Measurements from ENCODE around the gene CDK9. TPM values are rescaled to one million over a fixed set of nuclear protein-coding genes. Genes with fewer than 3 reads are reported as not detected.
"Not testable (repeated sequence)": the region's sequence is repeated elsewhere in the genome, so short reads cannot be mapped to it uniquely, and the experiment has no call there.

CDK9 gene
- total RNA-seq, 1 donor: 77.8 TPM

DNA sequence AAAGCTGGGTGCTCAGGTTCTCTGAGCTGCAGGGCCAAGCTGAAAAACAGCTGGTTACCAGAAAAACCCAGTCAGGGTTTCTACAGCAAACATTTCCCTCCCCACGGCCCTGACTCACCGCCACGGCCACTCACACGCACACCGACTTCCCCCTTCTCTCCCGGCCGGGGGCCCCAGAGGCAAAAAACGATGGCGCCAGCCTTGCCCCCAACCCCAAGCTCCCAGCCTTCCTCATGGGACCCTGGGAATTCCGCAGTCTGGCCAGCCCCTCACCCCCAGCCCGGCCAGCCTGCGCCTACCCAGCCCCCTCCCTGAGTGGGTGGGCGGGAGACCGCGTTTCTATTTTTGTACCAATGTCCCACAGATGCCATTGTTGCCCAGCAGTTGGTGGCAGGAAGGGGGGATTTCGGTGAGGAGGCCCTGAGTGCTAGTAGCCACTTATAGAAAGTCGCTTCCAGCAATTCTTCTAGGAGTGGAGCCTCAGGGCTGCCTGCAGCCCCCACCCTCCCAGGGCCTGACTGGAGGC, 50.2 kb downstream of the CDK9 start:
- Histone ChIP-seq H3K4me1 (ENCODE audit: insufficient read depth, low read length) (peaks cover 23% of the 10 kb centered on the region), H3K9me3 (ENCODE audit: low read depth, low read length) (no peaks in the 10 kb centered on the region), H3K4me3 (ENCODE audit: low read length) (no peak overlapping the region), H3K27me3 (ENCODE audit: insufficient read depth, low read length) (no peaks in the 10 kb centered on the region)

DNA sequence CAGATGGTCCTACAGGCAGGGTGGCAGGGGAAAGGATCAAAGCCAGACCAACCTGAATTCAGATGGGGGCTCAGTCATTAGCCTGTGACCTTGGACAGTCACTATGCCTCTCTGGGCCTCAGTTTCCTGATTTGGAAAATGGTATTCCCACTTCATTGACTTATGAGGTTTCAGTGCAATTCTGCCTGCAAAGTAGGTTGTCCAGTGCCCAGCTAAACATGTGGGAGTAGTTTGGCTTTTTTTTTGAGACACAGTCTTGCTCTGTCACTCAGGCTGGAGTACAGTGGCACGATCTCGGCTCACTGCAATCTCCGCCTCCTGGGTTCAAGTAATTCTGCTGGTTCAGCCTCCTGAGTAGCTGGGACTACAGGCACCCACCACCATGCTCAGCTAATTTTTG, 50.7 kb downstream of the CDK9 start:
- H3K27me3 ChIP-seq (ENCODE audit: insufficient read depth, low read length); H3K9me3 ChIP-seq (ENCODE audit: low read depth, low read length); H3K4me3 ChIP-seq (ENCODE audit: low read length): not testable (repeated sequence)
- H3K4me1 ChIP-seq (ENCODE audit: insufficient read depth, low read length): peaks cover 23% of the 10 kb centered on the region

DNA sequence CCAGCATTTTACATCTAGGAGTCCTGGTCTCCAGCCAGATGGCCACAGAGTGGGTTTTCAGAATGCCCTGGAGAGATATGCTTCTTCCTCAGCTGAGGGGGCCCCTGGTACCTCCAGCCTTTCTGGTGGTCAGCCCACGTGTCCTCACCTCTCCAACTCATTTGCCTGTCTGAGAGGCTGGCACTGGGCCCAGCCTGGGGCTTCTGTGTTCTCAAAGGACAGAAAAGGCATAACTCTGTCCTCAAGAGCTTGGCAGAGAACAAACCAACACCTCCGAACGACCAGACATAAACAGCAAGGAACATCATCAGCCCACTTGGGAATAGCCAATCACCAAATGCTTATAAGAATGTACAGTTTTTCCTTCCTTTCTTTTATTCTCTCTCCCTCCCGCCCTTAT, 51.5 kb downstream of the CDK9 start:
- peaks cover 23% of the 10 kb centered on the region for H3K4me1 ChIP-seq (ENCODE audit: insufficient read depth, low read length)
- H3K27me3 ChIP-seq (ENCODE audit: insufficient read depth, low read length): no peaks in the 10 kb centered on the region
- no peak overlapping the region for H3K4me3 ChIP-seq (ENCODE audit: low read length)
- no peaks in the 10 kb centered on the region for H3K9me3 ChIP-seq (ENCODE audit: low read depth, low read length)

DNA sequence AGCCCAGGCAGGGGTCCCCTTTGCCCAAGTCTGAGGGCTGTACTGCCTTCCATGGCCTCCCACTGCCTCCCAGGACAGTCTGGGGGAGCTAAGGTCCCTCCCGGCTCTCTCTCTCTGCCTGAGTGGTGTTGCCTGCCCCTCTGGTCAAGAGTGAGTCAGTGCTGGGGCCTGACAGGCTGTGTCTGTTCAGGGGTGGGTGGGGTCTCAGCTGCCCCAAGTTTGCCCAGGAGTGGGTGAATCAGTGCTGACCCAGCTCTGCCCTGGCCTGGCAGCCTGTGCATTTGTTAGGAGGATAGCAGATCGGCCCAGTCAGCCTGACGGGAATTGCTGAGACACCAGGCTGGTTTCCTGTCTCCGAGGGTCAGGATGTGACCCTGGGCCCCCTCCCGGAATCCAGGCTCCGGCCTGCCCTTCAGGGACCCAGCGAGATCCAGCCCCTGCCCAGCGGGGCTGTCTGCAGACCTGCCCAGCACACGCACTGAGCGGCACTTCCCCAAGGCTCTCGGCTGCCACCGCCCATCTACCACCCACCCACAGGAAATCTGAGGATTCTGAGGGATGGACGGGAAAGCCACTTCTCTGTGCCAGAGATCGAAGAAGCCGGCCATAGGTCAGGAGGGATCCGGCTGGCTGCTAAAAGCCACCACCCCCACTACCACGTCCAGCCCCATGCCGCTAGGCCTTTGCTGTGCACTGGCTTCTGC, 52.7 kb downstream of the CDK9 start:
- H3K4me3 ChIP-seq (ENCODE audit: low read length): no peak overlapping the region
- no peaks in the 10 kb centered on the region for H3K27me3 ChIP-seq (ENCODE audit: insufficient read depth, low read length)
- H3K4me1 ChIP-seq (ENCODE audit: insufficient read depth, low read length): peaks cover 16% of the 10 kb centered on the region
- no peaks in the 10 kb centered on the region for H3K9me3 ChIP-seq (ENCODE audit: low read depth, low read length)

Other genes starting within 250 kb of the CDK9 start
- gene STXBP1, start 173.8 kb upstream of the CDK9 start, total RNA-seq: 2.0 TPM
- not detected for gene CFAP157, start 79.0 kb upstream of the CDK9 start, total RNA-seq
- gene PTRH1, start 70.4 kb upstream of the CDK9 start, total RNA-seq: 1.7 TPM
- gene TTC16, start 70.0 kb upstream of the CDK9 start, total RNA-seq: 1.9 TPM
- 13.4 TPM for gene TOR2A, start 50.7 kb upstream of the CDK9 start, total RNA-seq
- 12.6 TPM for gene SH2D3C, start 7.4 kb upstream of the CDK9 start, total RNA-seq
- gene FPGS, start 16.8 kb downstream of the CDK9 start, total RNA-seq: 44.4 TPM
- 3.8 TPM for gene ENG, start 68.6 kb downstream of the CDK9 start, total RNA-seq
- 3.7 TPM for gene AK1, start 91.6 kb downstream of the CDK9 start, total RNA-seq
- 35.8 TPM for gene ST6GALNAC6, start 113.6 kb downstream of the CDK9 start, total RNA-seq
- 22.7 TPM for gene ST6GALNAC4, start 131.0 kb downstream of the CDK9 start, total RNA-seq
- gene PIP5KL1, start 144.7 kb downstream of the CDK9 start, total RNA-seq: 0.42 TPM
- 12.7 TPM for gene DPM2, start 151.8 kb downstream of the CDK9 start, total RNA-seq
- gene EEIG1, start 195.0 kb downstream of the CDK9 start, total RNA-seq: 49.1 TPM

Data from mononuclear cell (primary cell).